ENCODE measurements around the gene CDH23. TPM values are rescaled to one million over a fixed set of nuclear protein-coding genes. Genes with fewer than 3 reads are reported as not detected.
A peak's percentile ranks its signal among the peaks of the same experiment; 100 is the strongest.

Gene CDH23
- total RNA-seq, 4 donors from 2014 or later, result 0.72 to 4.1 (median 2.2) TPM

GRCh38 chr10:71388583-71389310 is 8.0 kb upstream of the CDH23 start:
- no peaks in the 10 kb centered on the region for H3K36me3 ChIP-seq
- H3K4me1 ChIP-seq, result no peaks in the 10 kb centered on the region
- peaks cover 9% of the 10 kb centered on the region for H3K27me3 ChIP-seq
- H3K27ac ChIP-seq, result no peak overlapping the region
- 81% methylated on average over 8 of the region's 8 CpGs for WGBS
- no peak overlapping the region for H3K4me3 ChIP-seq
- no peaks in the 10 kb centered on the region for H3K9me3 ChIP-seq
- DNase-seq (ENCODE audit: low spot score in 2 of 2), result no peak
- TF ChIP-seq POLR2A (IDR thresholded peaks at IDR 0.05) (no peak), EP300 (IDR thresholded peaks at IDR 0.05) (no peak), POLR2AphosphoS5 (IDR thresholded peaks at IDR 0.05) (no peak)
- TF ChIP-seq, protein P1, sequence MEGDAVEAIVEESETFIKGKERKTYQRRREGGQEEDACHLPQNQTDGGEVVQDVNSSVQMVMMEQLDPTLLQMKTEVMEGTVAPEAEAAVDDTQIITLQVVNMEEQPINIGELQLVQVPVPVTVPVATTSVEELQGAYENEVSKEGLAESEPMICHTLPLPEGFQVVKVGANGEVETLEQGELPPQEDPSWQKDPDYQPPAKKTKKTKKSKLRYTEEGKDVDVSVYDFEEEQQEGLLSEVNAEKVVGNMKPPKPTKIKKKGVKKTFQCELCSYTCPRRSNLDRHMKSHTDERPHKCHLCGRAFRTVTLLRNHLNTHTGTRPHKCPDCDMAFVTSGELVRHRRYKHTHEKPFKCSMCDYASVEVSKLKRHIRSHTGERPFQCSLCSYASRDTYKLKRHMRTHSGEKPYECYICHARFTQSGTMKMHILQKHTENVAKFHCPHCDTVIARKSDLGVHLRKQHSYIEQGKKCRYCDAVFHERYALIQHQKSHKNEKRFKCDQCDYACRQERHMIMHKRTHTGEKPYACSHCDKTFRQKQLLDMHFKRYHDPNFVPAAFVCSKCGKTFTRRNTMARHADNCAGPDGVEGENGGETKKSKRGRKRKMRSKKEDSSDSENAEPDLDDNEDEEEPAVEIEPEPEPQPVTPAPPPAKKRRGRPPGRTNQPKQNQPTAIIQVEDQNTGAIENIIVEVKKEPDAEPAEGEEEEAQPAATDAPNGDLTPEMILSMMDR (IDR thresholded peaks at IDR 0.05), result no peak

- no peaks in the 10 kb centered on the region for H3K36me3 ChIP-seq
- TF ChIP-seq, protein P1 (IDR thresholded peaks at IDR 0.05), result no peak
- TF ChIP-seq POLR2AphosphoS5 (IDR thresholded peaks at IDR 0.05) (no peak), POLR2A (IDR thresholded peaks at IDR 0.05) (no peak), EP300 (IDR thresholded peaks at IDR 0.05) (no peak)
- H3K4me3 ChIP-seq, result no peak overlapping the region
- 75% methylated on average over 14 of the region's 14 CpGs for WGBS
- H3K27me3 ChIP-seq, result peaks cover 9% of the 10 kb centered on the region
- H3K4me1 ChIP-seq, result no peaks in the 10 kb centered on the region
- no peak overlapping the region for H3K27ac ChIP-seq
- no peak for DNase-seq (ENCODE audit: low spot score in 2 of 2)
- no peaks in the 10 kb centered on the region for H3K9me3 ChIP-seq
These were observed 6.8 kb upstream of the CDH23 start for GRCh38 chr10:71389768-71390460.

GRCh38 chr10:71390461-71390835 is 6.3 kb upstream of the CDH23 start:
- Histone ChIP-seq H3K27ac (no peak overlapping the region), H3K27me3 (peaks cover 9% of the 10 kb centered on the region), H3K36me3 (no peaks in the 10 kb centered on the region), H3K4me1 (no peaks in the 10 kb centered on the region), H3K4me3 (no peak overlapping the region), H3K9me3 (no peaks in the 10 kb centered on the region)
- WGBS, result 40% methylated on average over 8 of the region's 10 CpGs
- TF ChIP-seq POLR2A (IDR thresholded peaks at IDR 0.05), result no peak
- no peak for TF ChIP-seq EP300 (IDR thresholded peaks at IDR 0.05)
- TF ChIP-seq, protein P1 (IDR thresholded peaks at IDR 0.05), result no peak
- TF ChIP-seq POLR2AphosphoS5 (IDR thresholded peaks at IDR 0.05), result no peak
- no peak for DNase-seq (ENCODE audit: low spot score in 2 of 2)

DNA sequence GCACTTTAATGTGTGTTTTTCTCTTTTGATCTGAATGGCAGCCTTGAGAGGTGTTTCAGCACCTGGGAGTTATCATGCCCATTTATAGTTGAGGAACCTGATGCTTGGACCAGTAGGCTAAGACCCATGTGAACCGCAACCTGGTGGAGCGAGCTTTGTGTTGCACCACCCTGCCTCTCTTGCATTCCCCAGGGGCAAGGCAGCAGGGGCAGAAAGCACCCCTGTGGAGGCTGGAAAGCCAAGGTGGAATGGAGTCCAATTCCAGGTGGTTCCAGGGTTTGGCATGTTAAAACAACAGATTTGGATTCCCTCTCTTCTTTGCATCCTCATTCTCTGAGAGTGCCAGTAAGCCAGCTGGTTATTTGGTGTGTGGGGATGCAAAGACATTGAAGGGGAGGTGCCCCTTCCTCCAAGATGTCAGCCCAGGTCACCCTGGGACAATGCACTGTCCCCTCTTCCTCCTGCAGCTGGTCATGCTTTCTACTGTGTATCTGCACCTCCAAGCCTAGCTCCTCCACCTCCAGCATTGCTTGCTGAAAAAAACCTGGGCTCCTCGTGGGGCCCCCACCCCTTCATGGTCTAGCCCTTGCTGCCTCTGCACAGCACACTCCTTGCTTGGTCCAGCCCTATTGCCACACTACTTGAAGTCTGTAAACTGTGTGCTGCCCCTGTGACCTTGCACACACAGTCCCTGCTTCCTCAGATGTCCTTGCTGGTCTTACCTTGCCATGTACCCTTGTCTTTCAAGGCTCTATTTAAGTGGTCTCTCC is 5.6 kb upstream of the CDH23 start:
- DNase-seq (ENCODE audit: low spot score in 2 of 2), result peak in 1 of 2 donors; percentile 50
- H3K9me3 ChIP-seq, result no peaks in the 10 kb centered on the region
- no peak overlapping the region for H3K4me3 ChIP-seq

More for the DNA sequence above, 5.6 kb upstream of the CDH23 start:
- Histone ChIP-seq H3K27ac (no peak overlapping the region), H3K27me3 (peaks cover 9% of the 10 kb centered on the region), H3K4me1 (no peaks in the 10 kb centered on the region), H3K36me3 (no peaks in the 10 kb centered on the region)
- TF ChIP-seq, protein P1 (IDR thresholded peaks at IDR 0.05), result no peak
- TF ChIP-seq EP300 (IDR thresholded peaks at IDR 0.05), result no peak
- no peak for TF ChIP-seq POLR2A (IDR thresholded peaks at IDR 0.05)
- TF ChIP-seq POLR2AphosphoS5 (IDR thresholded peaks at IDR 0.05), result no peak
- WGBS, result 74% methylated on average over 3 of the region's 3 CpGs

Data from suprapubic skin (tissue), 4 donors.